Measurements from ENCODE around the gene TEKTIP1.
A peak's percentile ranks its signal among the peaks of the same experiment; 100 is the strongest.

The TEKTIP1 gene

DNA sequence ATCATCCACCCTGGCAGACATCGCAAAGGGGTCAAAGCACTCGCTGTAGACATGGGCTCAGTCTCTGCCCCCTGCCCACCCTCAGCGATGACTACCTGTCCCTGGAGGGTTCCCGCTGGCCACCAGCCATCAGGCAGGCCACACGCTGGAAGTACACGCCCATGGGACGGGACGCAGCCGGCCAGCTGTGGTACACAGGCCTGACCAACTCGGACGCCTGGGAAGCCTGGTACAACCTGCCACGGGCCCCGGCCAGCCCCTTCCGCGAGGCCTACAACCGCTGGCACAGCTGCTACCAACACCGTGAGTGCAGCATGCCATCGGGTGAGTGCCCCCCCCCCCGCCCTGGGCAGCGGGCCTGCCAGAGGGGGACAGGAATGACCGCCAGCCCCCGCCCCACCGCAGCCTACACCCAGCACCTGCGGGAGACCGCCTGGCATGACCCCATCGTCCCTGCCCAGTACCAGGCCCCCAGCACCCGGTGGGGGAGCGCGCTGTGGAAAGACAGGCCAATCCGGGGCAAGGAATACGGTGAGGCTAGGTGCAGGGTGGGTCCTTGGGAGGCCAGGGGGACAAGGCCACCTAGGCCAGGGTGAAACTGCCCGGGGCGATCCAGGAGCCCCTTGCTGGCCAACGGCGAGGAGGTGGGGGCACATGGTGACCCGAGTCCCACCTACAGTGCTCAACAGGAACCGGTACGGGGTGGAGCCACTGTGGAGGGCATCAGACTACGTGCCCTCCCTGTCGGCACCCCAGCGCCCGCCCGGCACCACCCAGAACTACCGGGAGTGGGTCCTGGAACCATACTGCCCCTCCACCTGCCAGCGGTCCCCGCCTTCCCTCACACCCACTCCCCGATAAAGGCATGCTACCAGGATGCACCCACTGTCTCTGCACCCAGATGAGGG, 4.4 kb downstream of the TEKTIP1 start:
- H3K27me3 ChIP-seq (ENCODE audit: insufficient read depth, low read depth) = no peaks in the 10 kb centered on the region
- no peak overlapping the region for H3K9ac ChIP-seq
- TF ChIP-seq, protein P1, sequence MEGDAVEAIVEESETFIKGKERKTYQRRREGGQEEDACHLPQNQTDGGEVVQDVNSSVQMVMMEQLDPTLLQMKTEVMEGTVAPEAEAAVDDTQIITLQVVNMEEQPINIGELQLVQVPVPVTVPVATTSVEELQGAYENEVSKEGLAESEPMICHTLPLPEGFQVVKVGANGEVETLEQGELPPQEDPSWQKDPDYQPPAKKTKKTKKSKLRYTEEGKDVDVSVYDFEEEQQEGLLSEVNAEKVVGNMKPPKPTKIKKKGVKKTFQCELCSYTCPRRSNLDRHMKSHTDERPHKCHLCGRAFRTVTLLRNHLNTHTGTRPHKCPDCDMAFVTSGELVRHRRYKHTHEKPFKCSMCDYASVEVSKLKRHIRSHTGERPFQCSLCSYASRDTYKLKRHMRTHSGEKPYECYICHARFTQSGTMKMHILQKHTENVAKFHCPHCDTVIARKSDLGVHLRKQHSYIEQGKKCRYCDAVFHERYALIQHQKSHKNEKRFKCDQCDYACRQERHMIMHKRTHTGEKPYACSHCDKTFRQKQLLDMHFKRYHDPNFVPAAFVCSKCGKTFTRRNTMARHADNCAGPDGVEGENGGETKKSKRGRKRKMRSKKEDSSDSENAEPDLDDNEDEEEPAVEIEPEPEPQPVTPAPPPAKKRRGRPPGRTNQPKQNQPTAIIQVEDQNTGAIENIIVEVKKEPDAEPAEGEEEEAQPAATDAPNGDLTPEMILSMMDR (conservative IDR thresholded peaks at IDR 0.05; ENCODE audit: low read depth, low read length) = no peak
- no peak overlapping the region for H3K4me2 ChIP-seq
- H3K36me3 ChIP-seq (ENCODE audit: insufficient read depth) = no peaks in the 10 kb centered on the region
- H4K20me1 ChIP-seq (ENCODE audit: insufficient read depth) = no peaks in the 10 kb centered on the region
- H3K27ac ChIP-seq = no peak overlapping the region
- no peaks in the 10 kb centered on the region for H3K79me2 ChIP-seq (ENCODE audit: insufficient read depth, low read depth)
- no peaks in the 10 kb centered on the region for H3K4me1 ChIP-seq (ENCODE audit: low read depth, poor library complexity, severe bottlenecking)
- H2AFZ ChIP-seq (ENCODE audit: low read depth) = no peak overlapping the region
- no peak overlapping the region for H3K4me3 ChIP-seq (IDR thresholded peaks at IDR 0.05; ENCODE audit: insufficient read depth, low read depth, low read length)

DNA sequence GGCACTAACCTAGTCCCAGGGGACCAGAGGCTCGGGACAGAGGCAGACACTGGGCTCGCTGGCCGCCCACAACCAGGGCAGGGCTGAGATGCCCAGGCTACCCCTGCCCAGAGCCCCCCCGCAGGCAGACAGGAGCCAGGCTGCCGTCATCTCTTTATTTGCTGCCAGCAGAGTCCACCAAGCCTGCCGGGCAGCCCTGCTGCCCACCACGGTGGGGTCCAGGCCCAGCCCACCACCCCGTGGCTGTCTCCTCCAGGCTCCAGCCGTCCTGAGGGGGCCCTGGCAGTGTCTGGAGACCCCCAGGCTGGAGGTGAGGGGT, 5.0 kb downstream of the TEKTIP1 start:
- Histone ChIP-seq H3K79me2 (ENCODE audit: insufficient read depth, low read depth) (no peaks in the 10 kb centered on the region), H3K36me3 (ENCODE audit: insufficient read depth) (no peaks in the 10 kb centered on the region), H3K4me1 (ENCODE audit: low read depth, poor library complexity, severe bottlenecking) (no peaks in the 10 kb centered on the region)

DNA sequence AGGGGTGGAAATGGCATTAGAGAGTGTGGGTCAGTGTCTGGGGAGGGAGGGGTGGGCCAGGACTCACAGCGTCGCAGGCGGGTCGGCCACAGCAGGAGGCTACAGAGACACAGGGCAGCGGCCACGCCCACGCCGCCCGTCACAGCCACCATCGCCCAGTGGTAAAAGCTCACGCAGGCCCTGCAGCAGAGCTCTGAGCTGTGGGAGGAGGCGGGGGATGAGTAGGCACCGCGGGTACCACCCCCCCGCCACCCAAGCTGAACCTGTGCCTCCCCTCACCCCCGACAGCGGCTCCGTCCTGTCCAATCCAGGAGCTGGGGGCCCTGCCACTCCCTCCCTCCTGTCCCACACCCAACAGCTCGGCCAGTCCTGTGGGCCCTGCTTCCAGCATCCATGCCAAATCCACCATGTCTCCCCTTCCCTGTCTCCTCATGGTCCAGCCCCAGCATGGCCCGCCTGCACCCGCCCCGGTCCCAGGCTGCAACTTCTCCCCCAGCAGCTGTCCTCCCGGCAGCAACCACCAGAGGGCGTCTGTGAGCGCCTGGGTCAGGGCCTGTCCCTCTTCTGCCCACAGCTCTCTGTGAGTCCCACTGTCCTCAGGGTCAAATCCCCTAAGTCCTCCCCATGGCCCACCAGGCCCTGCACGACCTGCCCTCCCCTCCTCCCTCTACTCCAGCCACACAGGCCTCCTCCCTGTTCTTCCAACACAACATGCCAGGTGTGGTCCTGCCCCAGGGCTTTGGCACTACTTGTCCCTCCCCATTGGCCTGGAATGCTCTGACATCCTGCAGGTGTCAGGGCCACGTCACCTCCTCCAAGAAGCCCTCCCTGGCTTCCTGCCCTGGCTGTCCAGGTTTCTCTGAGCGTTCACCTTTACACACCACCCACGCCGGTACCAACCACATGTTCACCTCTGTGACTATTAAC, 6.0 kb downstream of the TEKTIP1 start:
- H4K20me1 ChIP-seq (ENCODE audit: insufficient read depth) = no peaks in the 10 kb centered on the region
- H3K36me3 ChIP-seq (ENCODE audit: insufficient read depth) = no peaks in the 10 kb centered on the region
- no peaks in the 10 kb centered on the region for H3K27me3 ChIP-seq (ENCODE audit: insufficient read depth, low read depth)

More for the DNA sequence above, 5.0 kb downstream of the TEKTIP1 start:
- no peak overlapping the region for H3K9ac ChIP-seq
- H4K20me1 ChIP-seq (ENCODE audit: insufficient read depth) = no peaks in the 10 kb centered on the region
- H3K27me3 ChIP-seq (ENCODE audit: insufficient read depth, low read depth) = no peaks in the 10 kb centered on the region
- no peak overlapping the region for H3K27ac ChIP-seq
- TF ChIP-seq, protein P1 (conservative IDR thresholded peaks at IDR 0.05; ENCODE audit: low read depth, low read length) = no peak
- no peak overlapping the region for H3K4me3 ChIP-seq (IDR thresholded peaks at IDR 0.05; ENCODE audit: insufficient read depth, low read depth, low read length)
- no peak overlapping the region for H2AFZ ChIP-seq (ENCODE audit: low read depth)
- no peak overlapping the region for H3K4me2 ChIP-seq

DNA sequence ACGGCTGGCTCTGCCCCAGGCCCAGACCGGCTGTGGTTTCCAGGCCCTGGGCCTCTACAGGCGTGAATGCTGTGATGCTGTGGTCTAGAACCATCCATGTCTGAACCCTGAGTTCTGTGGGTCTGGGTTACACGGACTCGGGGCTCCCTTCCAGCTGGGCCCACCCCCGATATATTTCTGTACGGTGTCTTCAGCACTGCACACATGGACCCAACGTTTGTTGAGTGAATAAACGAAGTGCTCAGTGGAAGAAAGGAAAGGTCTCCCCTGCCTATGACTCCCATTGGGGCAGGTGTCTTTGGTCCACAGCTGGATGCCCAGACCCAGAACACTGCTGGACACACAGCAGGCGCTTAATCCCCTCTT, 6.7 kb downstream of the TEKTIP1 start:
- Histone ChIP-seq H2AFZ (ENCODE audit: low read depth) (no peak overlapping the region), H4K20me1 (ENCODE audit: insufficient read depth) (no peaks in the 10 kb centered on the region), H3K27me3 (ENCODE audit: insufficient read depth, low read depth) (no peaks in the 10 kb centered on the region), H3K4me2 (no peak overlapping the region), H3K9ac (no peak overlapping the region), H3K4me1 (ENCODE audit: low read depth, poor library complexity, severe bottlenecking) (no peaks in the 10 kb centered on the region), H3K27ac (no peak overlapping the region), H3K79me2 (ENCODE audit: insufficient read depth, low read depth) (no peaks in the 10 kb centered on the region), H3K36me3 (ENCODE audit: insufficient read depth) (no peaks in the 10 kb centered on the region), H3K4me3 (IDR thresholded peaks at IDR 0.05; ENCODE audit: insufficient read depth, low read depth, low read length) (no peak overlapping the region)
- TF ChIP-seq, protein P1 (conservative IDR thresholded peaks at IDR 0.05; ENCODE audit: low read depth, low read length) = no peak

More for the DNA sequence above, 6.0 kb downstream of the TEKTIP1 start:
- Histone ChIP-seq H3K4me1 (ENCODE audit: low read depth, poor library complexity, severe bottlenecking) (no peaks in the 10 kb centered on the region), H3K79me2 (ENCODE audit: insufficient read depth, low read depth) (no peaks in the 10 kb centered on the region), H3K4me3 (IDR thresholded peaks at IDR 0.05; ENCODE audit: insufficient read depth, low read depth, low read length) (no peak overlapping the region), H3K4me2 (no peak overlapping the region), H3K27ac (no peak overlapping the region), H3K9ac (no peak overlapping the region), H2AFZ (ENCODE audit: low read depth) (no peak overlapping the region)
- TF ChIP-seq, protein P1 (conservative IDR thresholded peaks at IDR 0.05; ENCODE audit: low read depth, low read length) = peak; percentile 91
